GM23338 (cell line): ENCODE data around the gene UVRAG. TPM values are rescaled to one million over a fixed set of nuclear protein-coding genes. Genes with fewer than 3 reads are reported as not detected.

ENCODE experiments used
- ATAC-seq: fragments of 200-7000 bp; cut with Tn5 transposase; 3 replicates; pipeline ENCODE4 v1.9.1; 2020
- DNase-seq: peaks from one replicate; pipeline ENCODE4 v3.0.0-alpha.2; 2015; ENCODE audit warnings: low spot score
- H2AFZ ChIP-seq: fragments of 200-600 bp; sonication (generic); 2 replicates; pipeline ENCODE4 v1.8.0; 2016; ENCODE audit warnings: antibody characterized with exemption, mild to moderate bottlenecking, moderate library complexity
- H3F3A ChIP-seq: fragments of 200-600 bp; sonication (generic); replicated peaks from 2 replicates; pipeline ENCODE4 v1.8.0; 2017; ENCODE audit warnings: antibody characterized with exemption, mixed run types, low read depth
- H3K27ac ChIP-seq: fragments of 200-600 bp; sonication (generic); 2 replicates; pipeline ENCODE4 v1.6.1; 2016; ENCODE audit warnings: low read depth
- H3K27me3 ChIP-seq: fragments of 200-600 bp; sonication (generic); 2 replicates; pipeline ENCODE4 v1.8.0; 2016; ENCODE audit warnings: mild to moderate bottlenecking, mixed run types, moderate library complexity; ENCODE audit not compliant: insufficient read depth
- H3K36me3 ChIP-seq: fragments of 200-600 bp; sonication (generic); 2 replicates; pipeline ENCODE4 v1.8.0; 2016; ENCODE audit warnings: mild to moderate bottlenecking; ENCODE audit not compliant: insufficient read depth
- H3K4me1 ChIP-seq: fragments of 200-600 bp; sonication (generic); 2 replicates; pipeline ENCODE4 v1.8.0; 2016; ENCODE audit warnings: mild to moderate bottlenecking, moderate library complexity; ENCODE audit not compliant: insufficient read depth
- H3K4me2 ChIP-seq: fragments of 200-600 bp; sonication (generic); 2 replicates; pipeline ENCODE4 v1.7.1; 2017; ENCODE audit warnings: mixed run types
- H3K4me3 ChIP-seq: fragments of 200-600 bp; sonication (generic); 2 replicates; pipeline ENCODE4 v1.6.1; 2016; ENCODE audit warnings: mixed run types
- H3K79me2 ChIP-seq: fragments of 200-600 bp; sonication (generic); replicated peaks from 2 replicates; pipeline ENCODE4 v1.8.0; 2017; ENCODE audit warnings: mild to moderate bottlenecking; ENCODE audit not compliant: insufficient read depth
- H3K9me2 ChIP-seq: fragments of 200-600 bp; sonication (generic); 2 replicates; pipeline ENCODE4 v1.8.0; 2017; ENCODE audit not compliant: insufficient read depth
- H4K20me1 ChIP-seq: fragments of 200-600 bp; sonication (generic); replicated peaks from 2 replicates; pipeline ENCODE4 v1.8.0; 2017; ENCODE audit warnings: mild to moderate bottlenecking; ENCODE audit not compliant: insufficient read depth
- H3K27ac Mint-ChIP-seq: 2 replicates; pipeline ENCODE4 v1.8.0; 2020; ENCODE audit warnings: inconsistent platforms, mild to moderate bottlenecking, moderate library complexity, mixed read lengths
- H3K27me3 Mint-ChIP-seq: 3 replicates; pipeline ENCODE4 v1.8.0; 2022; ENCODE audit warnings: low read depth, mild to moderate bottlenecking, moderate library complexity, mixed read lengths, inconsistent platforms; ENCODE audit not compliant: insufficient read depth, poor library complexity
- H3K36me3 Mint-ChIP-seq: 3 replicates; pipeline ENCODE4 v1.8.0; 2021; ENCODE audit warnings: low read depth, mild to moderate bottlenecking, inconsistent platforms, moderate library complexity, mixed read lengths
- H3K4me1 Mint-ChIP-seq: 3 replicates; pipeline ENCODE4 v1.8.0; 2020; ENCODE audit warnings: mild to moderate bottlenecking, inconsistent platforms, mixed read lengths
- H3K4me3 Mint-ChIP-seq: 3 replicates; pipeline ENCODE4 v1.8.0; 2021; ENCODE audit warnings: moderate library complexity, mild to moderate bottlenecking, inconsistent platforms, mixed read lengths
- H3K9me3 Mint-ChIP-seq: 3 replicates; pipeline ENCODE4 v1.8.0; 2020; ENCODE audit warnings: moderate library complexity, mild to moderate bottlenecking, inconsistent platforms, mixed read lengths
- CREB1 ChIP-seq: fragments of 250-450 bp; sonication (Bioruptor Pico); IDR thresholded peaks from 2 replicates; pipeline ENCODE4 v1.5.0; 2020; ENCODE audit warnings: low read depth, mild to moderate bottlenecking, moderate library complexity
- EZH2 ChIP-seq: fragments of 200-600 bp; sonication (generic); IDR thresholded peaks from one replicate; pipeline ENCODE4 v1.8.0; 2017; ENCODE audit warnings: antibody characterized with exemption, mild to moderate bottlenecking, low read depth; ENCODE audit not compliant: unreplicated experiment
- EZH2phosphoT487 ChIP-seq: fragments of 200-600 bp; sonication (generic); IDR thresholded peaks from one replicate; pipeline ENCODE4 v1.8.1; 2018; ENCODE audit warnings: antibody characterized with exemption; ENCODE audit not compliant: unreplicated experiment
- JUNB ChIP-seq: IDR thresholded peaks from one replicate; pipeline ENCODE4 v1.6.1; 2016; ENCODE audit warnings: antibody characterized with exemption; ENCODE audit not compliant: unreplicated experiment
- NANOG ChIP-seq: IDR thresholded peaks from 2 replicates; pipeline ENCODE4 v1.6.1; 2016; ENCODE audit warnings: antibody characterized with exemption, borderline replicate concordance
- POLR2AphosphoS5 ChIP-seq: IDR thresholded peaks from 2 replicates; pipeline ENCODE4 v1.6.1; 2016; ENCODE audit warnings: antibody characterized with exemption, low read depth
- STAT1 ChIP-seq: IDR thresholded peaks from one replicate; pipeline ENCODE4 v1.6.1; 2016; ENCODE audit warnings: antibody characterized with exemption; ENCODE audit not compliant: unreplicated experiment
- ZNF114 ChIP-seq: fragments of 250-450 bp; sonication (Bioruptor Pico); IDR thresholded peaks from 2 replicates; pipeline ENCODE4 v1.5.0; 2020; ENCODE audit warnings: mild to moderate bottlenecking, moderate library complexity
- ZNF331 ChIP-seq: fragments of 250-450 bp; sonication (Bioruptor Pico); IDR thresholded peaks from 2 replicates; pipeline ENCODE4 v1.5.0; 2020; ENCODE audit warnings: low read depth, mild to moderate bottlenecking, moderate library complexity
- polyA plus RNA-seq: library from polyadenylated mRNA; unstranded; fragments of >200 nt; fragmentation: Nextera tagmentation; extraction: Ambion mirVana; gene quantifications from 2 replicates; pipeline ENCODE4 v1.2.1, GENCODE V29; 2016
- total RNA-seq: library from RNA; depleted of rRNA; stranded (reverse); fragments of >200 nt; shearing (Covaris generic); gene quantifications from 2 replicates; pipeline ENCODE4 v1.2.3, GENCODE V29; 2014
- TF ChIP-seq, protein P1 (sequence below): IDR thresholded peaks from one replicate; pipeline ENCODE4 v1.6.1; 2018; ENCODE audit warnings: antibody characterized with exemption; ENCODE audit not compliant: unreplicated experiment
- TF ChIP-seq, protein P2 (sequence below): IDR thresholded peaks from 2 replicates; pipeline ENCODE4 v1.6.1; 2016; ENCODE audit warnings: antibody characterized with exemption
- TF ChIP-seq, protein P3 (sequence below): fragments of 250-450 bp; sonication (Bioruptor Pico); IDR thresholded peaks from 2 replicates; pipeline ENCODE4 v1.5.0; 2020; ENCODE audit warnings: mild to moderate bottlenecking, moderate library complexity

UVRAG gene
- total and polyA plus RNA-seq, 2 experiments from 2014 or later = 15.3 to 17.4 TPM

DNA sequence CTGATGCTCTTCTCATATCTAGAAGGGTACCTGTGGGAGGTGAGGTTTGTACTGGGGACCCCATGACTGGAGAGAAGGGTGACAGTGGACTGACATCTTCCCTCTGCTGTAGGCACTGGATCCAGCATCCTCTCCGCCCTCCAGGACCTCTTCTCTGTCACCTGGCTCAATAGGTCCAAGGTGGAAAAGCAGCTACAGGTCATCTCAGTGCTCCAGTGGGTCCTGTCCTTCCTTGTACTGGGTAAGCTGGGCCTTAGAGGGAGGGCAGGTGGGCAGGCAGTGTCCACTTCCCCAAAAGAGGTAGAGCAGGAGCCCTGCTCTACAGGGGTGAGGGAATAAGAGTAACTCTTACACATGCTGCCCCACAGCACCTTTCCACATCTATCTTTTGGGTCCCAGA, 30.5 kb upstream of the UVRAG start:
- Mint-ChIP-seq H3K4me1 (no peaks in the 10 kb centered on the region), H3K27ac (no peak overlapping the region), H3K36me3 (no peaks in the 10 kb centered on the region), H3K27me3 (peaks cover 3% of the 10 kb centered on the region), H3K4me3 (no peak overlapping the region), H3K9me3 (no peaks in the 10 kb centered on the region)
- ATAC-seq (no peak), DNase-seq (no peak)
- H3K4me2 ChIP-seq = no peak overlapping the region
- TF ChIP-seq ZNF331 (CRISPR knock-in tag) = no peak
- H3F3A ChIP-seq = no peaks in the 10 kb centered on the region
- no peaks in the 10 kb centered on the region for H3K27me3 ChIP-seq
- H3K9me2 ChIP-seq = no peaks in the 10 kb centered on the region
- no peaks in the 10 kb centered on the region for H3K36me3 ChIP-seq
- H4K20me1 ChIP-seq = no peaks in the 10 kb centered on the region
- H3K27ac ChIP-seq = no peak overlapping the region
- no peaks in the 10 kb centered on the region for H3K79me2 ChIP-seq
- no peaks in the 10 kb centered on the region for H3K4me1 ChIP-seq
- H3K4me3 ChIP-seq = no peak overlapping the region
- no peak overlapping the region for H2AFZ ChIP-seq

DNA sequence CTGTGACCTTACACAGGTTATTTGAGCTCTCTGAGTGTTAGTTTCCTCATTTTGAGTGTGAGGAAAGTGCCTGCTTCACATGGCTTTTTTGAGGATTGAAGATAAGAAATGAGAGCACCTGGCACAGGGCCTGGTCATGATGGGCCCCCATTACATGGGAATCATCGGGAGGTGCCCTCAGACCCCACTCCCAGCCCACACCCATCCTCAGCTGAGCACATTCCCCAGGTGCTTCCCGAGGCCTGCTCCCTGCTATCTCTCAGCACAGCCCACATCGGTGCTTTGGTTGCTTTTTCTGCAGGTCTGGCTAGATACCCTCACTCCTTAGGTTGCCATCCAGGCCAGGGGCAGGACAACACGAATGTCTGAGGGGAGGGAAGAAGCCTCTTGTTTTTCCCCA, 29.8 kb upstream of the UVRAG start:
- no peak for ATAC-seq
- H3K79me2 ChIP-seq = no peaks in the 10 kb centered on the region
- H3F3A ChIP-seq = no peaks in the 10 kb centered on the region
- H4K20me1 ChIP-seq = no peaks in the 10 kb centered on the region
- H3K27ac ChIP-seq = no peak overlapping the region
- H3K27me3 ChIP-seq = no peaks in the 10 kb centered on the region
- no peaks in the 10 kb centered on the region for H3K4me1 ChIP-seq
- H3K4me3 ChIP-seq = no peak overlapping the region
- Mint-ChIP-seq H3K4me3 (no peak overlapping the region), H3K27me3 (peaks cover 5% of the 10 kb centered on the region), H3K9me3 (no peaks in the 10 kb centered on the region), H3K4me1 (no peaks in the 10 kb centered on the region), H3K36me3 (no peaks in the 10 kb centered on the region), H3K27ac (no peak overlapping the region)
- no peak overlapping the region for H2AFZ ChIP-seq
- H3K36me3 ChIP-seq = no peaks in the 10 kb centered on the region
- no peaks in the 10 kb centered on the region for H3K9me2 ChIP-seq
- DNase-seq = no peak
- H3K4me2 ChIP-seq = no peak overlapping the region
- TF ChIP-seq, protein P1, sequence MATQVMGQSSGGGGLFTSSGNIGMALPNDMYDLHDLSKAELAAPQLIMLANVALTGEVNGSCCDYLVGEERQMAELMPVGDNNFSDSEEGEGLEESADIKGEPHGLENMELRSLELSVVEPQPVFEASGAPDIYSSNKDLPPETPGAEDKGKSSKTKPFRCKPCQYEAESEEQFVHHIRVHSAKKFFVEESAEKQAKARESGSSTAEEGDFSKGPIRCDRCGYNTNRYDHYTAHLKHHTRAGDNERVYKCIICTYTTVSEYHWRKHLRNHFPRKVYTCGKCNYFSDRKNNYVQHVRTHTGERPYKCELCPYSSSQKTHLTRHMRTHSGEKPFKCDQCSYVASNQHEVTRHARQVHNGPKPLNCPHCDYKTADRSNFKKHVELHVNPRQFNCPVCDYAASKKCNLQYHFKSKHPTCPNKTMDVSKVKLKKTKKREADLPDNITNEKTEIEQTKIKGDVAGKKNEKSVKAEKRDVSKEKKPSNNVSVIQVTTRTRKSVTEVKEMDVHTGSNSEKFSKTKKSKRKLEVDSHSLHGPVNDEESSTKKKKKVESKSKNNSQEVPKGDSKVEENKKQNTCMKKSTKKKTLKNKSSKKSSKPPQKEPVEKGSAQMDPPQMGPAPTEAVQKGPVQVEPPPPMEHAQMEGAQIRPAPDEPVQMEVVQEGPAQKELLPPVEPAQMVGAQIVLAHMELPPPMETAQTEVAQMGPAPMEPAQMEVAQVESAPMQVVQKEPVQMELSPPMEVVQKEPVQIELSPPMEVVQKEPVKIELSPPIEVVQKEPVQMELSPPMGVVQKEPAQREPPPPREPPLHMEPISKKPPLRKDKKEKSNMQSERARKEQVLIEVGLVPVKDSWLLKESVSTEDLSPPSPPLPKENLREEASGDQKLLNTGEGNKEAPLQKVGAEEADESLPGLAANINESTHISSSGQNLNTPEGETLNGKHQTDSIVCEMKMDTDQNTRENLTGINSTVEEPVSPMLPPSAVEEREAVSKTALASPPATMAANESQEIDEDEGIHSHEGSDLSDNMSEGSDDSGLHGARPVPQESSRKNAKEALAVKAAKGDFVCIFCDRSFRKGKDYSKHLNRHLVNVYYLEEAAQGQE = no peak
- TF ChIP-seq EZH2phosphoT487 (no peak), ZNF331 (CRISPR knock-in tag) (no peak), EZH2 (no peak), NANOG (no peak), ZNF114 (CRISPR knock-in tag) (no peak), POLR2AphosphoS5 (no peak), STAT1 (no peak), CREB1 (CRISPR knock-in tag) (no peak), JUNB (no peak)
- TF ChIP-seq, protein P2, sequence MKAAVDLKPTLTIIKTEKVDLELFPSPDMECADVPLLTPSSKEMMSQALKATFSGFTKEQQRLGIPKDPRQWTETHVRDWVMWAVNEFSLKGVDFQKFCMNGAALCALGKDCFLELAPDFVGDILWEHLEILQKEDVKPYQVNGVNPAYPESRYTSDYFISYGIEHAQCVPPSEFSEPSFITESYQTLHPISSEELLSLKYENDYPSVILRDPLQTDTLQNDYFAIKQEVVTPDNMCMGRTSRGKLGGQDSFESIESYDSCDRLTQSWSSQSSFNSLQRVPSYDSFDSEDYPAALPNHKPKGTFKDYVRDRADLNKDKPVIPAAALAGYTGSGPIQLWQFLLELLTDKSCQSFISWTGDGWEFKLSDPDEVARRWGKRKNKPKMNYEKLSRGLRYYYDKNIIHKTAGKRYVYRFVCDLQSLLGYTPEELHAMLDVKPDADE = no peak
- TF ChIP-seq, protein P3, sequence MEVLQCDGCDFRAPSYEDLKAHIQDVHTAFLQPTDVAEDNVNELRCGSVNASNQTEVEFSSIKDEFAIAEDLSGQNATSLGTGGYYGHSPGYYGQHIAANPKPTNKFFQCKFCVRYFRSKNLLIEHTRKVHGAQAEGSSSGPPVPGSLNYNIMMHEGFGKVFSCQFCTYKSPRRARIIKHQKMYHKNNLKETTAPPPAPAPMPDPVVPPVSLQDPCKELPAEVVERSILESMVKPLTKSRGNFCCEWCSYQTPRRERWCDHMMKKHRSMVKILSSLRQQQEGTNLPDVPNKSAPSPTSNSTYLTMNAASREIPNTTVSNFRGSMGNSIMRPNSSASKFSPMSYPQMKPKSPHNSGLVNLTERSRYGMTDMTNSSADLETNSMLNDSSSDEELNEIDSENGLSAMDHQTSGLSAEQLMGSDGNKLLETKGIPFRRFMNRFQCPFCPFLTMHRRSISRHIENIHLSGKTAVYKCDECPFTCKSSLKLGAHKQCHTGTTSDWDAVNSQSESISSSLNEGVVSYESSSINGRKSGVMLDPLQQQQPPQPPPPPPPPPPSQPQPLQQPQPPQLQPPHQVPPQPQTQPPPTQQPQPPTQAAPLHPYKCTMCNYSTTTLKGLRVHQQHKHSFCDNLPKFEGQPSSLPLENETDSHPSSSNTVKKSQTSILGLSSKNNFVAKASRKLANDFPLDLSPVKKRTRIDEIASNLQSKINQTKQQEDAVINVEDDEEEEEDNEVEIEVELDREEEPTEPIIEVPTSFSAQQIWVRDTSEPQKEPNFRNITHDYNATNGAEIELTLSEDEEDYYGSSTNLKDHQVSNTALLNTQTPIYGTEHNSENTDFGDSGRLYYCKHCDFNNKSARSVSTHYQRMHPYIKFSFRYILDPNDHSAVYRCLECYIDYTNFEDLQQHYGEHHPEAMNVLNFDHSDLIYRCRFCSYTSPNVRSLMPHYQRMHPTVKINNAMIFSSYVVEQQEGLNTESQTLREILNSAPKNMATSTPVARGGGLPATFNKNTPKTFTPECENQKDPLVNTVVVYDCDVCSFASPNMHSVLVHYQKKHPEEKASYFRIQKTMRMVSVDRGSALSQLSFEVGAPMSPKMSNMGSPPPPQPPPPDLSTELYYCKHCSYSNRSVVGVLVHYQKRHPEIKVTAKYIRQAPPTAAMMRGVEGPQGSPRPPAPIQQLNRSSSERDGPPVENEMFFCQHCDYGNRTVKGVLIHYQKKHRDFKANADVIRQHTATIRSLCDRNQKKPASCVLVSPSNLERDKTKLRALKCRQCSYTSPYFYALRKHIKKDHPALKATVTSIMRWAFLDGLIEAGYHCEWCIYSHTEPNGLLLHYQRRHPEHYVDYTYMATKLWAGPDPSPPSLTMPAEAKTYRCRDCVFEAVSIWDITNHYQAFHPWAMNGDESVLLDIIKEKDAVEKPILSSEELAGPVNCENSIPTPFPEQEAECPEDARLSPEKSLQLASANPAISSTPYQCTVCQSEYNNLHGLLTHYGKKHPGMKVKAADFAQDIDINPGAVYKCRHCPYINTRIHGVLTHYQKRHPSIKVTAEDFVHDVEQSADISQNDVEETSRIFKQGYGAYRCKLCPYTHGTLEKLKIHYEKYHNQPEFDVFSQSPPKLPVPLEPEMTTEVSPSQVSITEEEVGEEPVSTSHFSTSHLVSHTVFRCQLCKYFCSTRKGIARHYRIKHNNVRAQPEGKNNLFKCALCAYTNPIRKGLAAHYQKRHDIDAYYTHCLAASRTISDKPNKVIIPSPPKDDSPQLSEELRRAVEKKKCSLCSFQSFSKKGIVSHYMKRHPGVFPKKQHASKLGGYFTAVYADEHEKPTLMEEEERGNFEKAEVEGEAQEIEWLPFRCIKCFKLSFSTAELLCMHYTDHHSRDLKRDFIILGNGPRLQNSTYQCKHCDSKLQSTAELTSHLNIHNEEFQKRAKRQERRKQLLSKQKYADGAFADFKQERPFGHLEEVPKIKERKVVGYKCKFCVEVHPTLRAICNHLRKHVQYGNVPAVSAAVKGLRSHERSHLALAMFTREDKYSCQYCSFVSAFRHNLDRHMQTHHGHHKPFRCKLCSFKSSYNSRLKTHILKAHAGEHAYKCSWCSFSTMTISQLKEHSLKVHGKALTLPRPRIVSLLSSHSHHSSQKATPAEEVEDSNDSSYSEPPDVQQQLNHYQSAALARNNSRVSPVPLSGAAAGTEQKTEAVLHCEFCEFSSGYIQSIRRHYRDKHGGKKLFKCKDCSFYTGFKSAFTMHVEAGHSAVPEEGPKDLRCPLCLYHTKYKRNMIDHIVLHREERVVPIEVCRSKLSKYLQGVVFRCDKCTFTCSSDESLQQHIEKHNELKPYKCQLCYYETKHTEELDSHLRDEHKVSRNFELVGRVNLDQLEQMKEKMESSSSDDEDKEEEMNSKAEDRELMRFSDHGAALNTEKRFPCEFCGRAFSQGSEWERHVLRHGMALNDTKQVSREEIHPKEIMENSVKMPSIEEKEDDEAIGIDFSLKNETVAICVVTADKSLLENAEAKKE (CRISPR knock-in tag) = no peak
